HL-60 (cell line): ENCODE results near the gene RHOXF2.

ENCODE experiments used
- GABPA ChIP-seq: IDR thresholded peaks from 2 replicates; pipeline ENCODE4 v1.6.1; 2012; ENCODE audit warnings: low read depth
- SPI1 ChIP-seq: IDR thresholded peaks from 2 replicates; pipeline ENCODE4 v1.6.1; 2012; ENCODE audit warnings: low read depth, mild to moderate bottlenecking, borderline replicate concordance
- TF ChIP-seq, protein P1 (sequence below): IDR thresholded peaks from one replicate; pipeline ENCODE4 v1.5.1; 2011; ENCODE audit warnings: low read length, control low read depth, inconsistent platforms; ENCODE audit not compliant: insufficient read depth
- TF ChIP-seq, protein P2 (sequence below): IDR thresholded peaks from 2 replicates; pipeline ENCODE4 v1.6.1; 2012; ENCODE audit warnings: low read depth; ENCODE audit not compliant: insufficient replicate concordance

DNA sequence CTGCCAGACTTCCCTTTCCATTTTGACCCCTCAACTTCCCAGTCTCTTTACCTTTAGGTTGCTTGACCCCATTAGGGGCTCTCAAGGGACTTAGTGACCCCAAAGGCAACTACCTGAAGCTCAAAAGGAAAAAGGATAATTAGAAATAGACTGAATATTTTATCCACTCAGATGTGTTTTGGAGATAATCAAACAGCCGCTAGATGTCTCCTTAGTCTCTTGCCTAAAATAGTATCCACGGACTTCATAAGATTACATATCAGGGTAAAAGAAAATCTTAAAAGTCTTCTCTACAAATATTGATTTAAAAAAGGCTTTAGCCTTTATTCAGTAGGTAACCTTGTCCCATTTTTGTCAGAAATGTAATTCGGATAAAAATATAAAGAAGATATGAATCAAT, 21.0 kb upstream of the RHOXF2 start:
- TF ChIP-seq, protein P1, sequence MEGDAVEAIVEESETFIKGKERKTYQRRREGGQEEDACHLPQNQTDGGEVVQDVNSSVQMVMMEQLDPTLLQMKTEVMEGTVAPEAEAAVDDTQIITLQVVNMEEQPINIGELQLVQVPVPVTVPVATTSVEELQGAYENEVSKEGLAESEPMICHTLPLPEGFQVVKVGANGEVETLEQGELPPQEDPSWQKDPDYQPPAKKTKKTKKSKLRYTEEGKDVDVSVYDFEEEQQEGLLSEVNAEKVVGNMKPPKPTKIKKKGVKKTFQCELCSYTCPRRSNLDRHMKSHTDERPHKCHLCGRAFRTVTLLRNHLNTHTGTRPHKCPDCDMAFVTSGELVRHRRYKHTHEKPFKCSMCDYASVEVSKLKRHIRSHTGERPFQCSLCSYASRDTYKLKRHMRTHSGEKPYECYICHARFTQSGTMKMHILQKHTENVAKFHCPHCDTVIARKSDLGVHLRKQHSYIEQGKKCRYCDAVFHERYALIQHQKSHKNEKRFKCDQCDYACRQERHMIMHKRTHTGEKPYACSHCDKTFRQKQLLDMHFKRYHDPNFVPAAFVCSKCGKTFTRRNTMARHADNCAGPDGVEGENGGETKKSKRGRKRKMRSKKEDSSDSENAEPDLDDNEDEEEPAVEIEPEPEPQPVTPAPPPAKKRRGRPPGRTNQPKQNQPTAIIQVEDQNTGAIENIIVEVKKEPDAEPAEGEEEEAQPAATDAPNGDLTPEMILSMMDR = no peak
- TF ChIP-seq, protein P2, sequence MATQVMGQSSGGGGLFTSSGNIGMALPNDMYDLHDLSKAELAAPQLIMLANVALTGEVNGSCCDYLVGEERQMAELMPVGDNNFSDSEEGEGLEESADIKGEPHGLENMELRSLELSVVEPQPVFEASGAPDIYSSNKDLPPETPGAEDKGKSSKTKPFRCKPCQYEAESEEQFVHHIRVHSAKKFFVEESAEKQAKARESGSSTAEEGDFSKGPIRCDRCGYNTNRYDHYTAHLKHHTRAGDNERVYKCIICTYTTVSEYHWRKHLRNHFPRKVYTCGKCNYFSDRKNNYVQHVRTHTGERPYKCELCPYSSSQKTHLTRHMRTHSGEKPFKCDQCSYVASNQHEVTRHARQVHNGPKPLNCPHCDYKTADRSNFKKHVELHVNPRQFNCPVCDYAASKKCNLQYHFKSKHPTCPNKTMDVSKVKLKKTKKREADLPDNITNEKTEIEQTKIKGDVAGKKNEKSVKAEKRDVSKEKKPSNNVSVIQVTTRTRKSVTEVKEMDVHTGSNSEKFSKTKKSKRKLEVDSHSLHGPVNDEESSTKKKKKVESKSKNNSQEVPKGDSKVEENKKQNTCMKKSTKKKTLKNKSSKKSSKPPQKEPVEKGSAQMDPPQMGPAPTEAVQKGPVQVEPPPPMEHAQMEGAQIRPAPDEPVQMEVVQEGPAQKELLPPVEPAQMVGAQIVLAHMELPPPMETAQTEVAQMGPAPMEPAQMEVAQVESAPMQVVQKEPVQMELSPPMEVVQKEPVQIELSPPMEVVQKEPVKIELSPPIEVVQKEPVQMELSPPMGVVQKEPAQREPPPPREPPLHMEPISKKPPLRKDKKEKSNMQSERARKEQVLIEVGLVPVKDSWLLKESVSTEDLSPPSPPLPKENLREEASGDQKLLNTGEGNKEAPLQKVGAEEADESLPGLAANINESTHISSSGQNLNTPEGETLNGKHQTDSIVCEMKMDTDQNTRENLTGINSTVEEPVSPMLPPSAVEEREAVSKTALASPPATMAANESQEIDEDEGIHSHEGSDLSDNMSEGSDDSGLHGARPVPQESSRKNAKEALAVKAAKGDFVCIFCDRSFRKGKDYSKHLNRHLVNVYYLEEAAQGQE = no peak
- TF ChIP-seq GABPA (no peak), SPI1 (no peak)
